GM20000 (cell line): ENCODE results near the gene SIPA1L3.

Experiments used
- DNase-seq: peaks from one replicate; pipeline ENCODE4 v3.0.0; 2012; ENCODE audit warnings: low spot score
- CTCF ChIP-seq: IDR thresholded peaks from 2 replicates; pipeline ENCODE4 v1.5.1; 2012; ENCODE audit warnings: mild to moderate bottlenecking, control low read depth; ENCODE audit errors: extremely low read depth, missing control alignments

Gene SIPA1L3

DNA sequence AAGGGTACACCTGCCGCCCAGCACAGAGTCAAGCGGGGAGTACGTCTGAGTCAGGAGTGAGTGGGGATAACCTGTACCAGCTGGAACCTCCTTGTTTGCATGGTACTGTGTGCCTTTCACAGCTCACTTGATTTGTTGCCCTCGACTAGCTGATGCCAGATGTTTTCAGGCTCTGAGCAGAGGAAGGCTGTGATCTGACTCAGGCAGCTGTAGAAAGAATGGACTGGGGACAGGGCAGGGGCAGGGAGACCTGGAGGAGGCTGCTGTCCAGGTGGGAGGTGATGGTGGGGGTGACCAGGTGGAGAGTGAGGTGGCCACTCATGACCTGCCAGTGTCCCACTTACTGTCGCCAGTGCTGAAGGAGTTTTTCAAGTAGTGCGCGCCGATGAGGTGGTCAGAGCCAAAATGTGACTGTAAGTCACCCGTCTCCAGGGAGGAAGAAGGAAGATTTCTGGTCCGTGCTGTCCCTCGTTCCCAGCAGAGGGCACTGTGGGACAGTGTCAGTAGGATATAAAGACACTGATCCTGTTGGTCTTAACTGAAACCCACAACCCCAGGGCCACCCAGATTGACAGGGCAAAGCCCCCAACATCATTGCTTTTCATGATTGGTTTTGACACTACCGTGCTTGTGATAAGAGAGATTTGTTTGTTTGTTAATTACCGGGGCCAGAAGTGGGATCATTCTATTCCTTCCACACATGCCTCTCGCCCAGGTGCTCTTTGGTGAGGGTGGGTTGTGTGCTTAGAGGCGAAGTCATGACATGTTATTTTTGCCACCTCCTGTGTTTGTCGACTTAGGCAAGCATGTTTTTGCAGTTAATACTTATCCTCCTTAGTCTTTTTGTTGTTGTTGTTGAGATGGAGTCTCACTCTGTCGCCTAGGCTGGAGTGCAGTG is 188.7 kb downstream of the SIPA1L3 start:
- peak; percentile 73 for DNase-seq
- TF ChIP-seq CTCF: peak; percentile 30

- no peak for DNase-seq
- TF ChIP-seq CTCF: no peak
Measured at GRCh38 chr19:38099966-38100365, 193.0 kb downstream of the SIPA1L3 start.

DNA sequence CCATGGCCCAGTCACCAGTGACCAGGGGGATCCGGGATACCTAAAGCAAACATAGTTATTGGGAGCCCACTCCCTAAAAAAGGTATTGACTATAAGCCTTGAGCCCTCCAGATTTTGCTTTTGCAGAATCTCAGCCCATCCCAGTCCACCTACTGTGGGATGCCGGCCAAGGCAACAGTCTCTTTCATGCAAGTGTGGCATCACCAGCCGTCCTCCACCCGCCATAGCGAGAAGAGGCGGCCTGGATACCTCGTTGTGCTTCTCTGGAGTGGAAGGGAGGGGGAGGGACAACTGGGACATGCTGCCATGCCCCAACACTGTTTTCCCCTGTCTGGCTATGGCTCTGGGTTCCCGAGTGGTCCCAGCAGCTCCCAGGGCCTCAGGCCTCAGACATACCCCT is 193.6 kb downstream of the SIPA1L3 start:
- DNase-seq: no peak
- no peak for TF ChIP-seq CTCF

GRCh38 chr19:38101723-38102122 is 194.7 kb downstream of the SIPA1L3 start:
- no peak for DNase-seq
- no peak for TF ChIP-seq CTCF

DNA sequence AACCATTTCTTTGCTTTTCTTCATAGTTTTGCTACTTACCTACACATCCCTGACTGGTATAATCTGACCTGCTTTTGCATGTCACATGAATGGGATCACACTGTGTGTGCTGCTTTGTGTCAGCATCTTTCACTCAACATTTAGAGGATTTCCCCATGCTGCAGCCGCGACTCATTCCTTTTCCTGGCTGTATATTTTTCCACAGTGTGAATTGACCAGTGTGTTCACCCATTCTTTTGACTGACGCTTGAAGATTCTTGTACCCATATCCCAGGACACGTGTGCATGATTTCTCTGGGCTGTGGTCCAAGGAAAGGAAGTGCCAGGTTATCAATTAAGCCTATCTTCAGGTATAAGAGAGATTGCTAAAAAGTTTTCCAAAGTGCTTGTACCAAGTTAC is 198.6 kb downstream of the SIPA1L3 start:
- no peak for DNase-seq
- TF ChIP-seq CTCF: no peak

DNA sequence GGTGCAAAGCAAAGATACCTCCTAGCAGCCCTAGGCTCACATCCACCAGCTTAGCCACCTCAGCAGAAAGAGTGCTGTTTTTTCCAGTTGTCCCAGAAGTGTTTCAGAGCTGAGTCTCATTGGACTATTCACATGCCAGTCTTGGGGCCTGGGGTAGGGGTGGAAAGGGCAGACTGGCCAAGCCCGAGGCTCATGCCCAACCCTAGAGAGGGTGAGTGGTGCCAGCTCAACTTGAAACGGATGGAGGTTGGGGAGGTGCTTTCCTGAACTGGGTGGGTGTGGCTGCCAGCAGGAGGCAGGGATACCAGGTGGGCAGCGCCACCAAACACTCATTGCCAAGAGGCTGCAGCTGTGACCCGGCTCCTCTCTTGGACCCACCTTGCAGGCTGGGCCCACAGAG is 200.1 kb downstream of the SIPA1L3 start:
- TF ChIP-seq CTCF: no peak
- DNase-seq: no peak

GRCh38 chr19:38111898-38112297 is 204.9 kb downstream of the SIPA1L3 start:
- TF ChIP-seq CTCF: no peak
- DNase-seq: no peak
